HG02885 (cell line): ENCODE measurements around the gene SYCE1L.
"Not testable (repeated sequence)": the region's sequence is repeated elsewhere in the genome, so short reads cannot be mapped to it uniquely, and the experiment has no call there.

ENCODE experiments used
- ATAC-seq: cut with Tn5 transposase; IDR thresholded peaks from one replicate; pipeline ENCODE4 v1.9.1; 2021; ENCODE audit warnings: mild to moderate bottlenecking; ENCODE audit not compliant: unreplicated experiment, poor library complexity

Gene SYCE1L, protein sequence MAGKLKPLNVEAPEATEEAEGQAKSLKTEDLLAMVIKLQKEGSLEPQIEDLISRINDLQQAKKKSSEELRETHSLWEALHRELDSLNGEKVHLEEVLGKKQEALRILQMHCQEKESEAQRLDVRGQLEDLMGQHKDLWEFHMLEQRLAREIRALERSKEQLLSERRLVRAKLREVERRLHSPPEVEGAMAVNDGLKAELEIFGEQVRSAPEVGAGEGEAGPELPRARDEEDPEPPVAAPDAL

DNA sequence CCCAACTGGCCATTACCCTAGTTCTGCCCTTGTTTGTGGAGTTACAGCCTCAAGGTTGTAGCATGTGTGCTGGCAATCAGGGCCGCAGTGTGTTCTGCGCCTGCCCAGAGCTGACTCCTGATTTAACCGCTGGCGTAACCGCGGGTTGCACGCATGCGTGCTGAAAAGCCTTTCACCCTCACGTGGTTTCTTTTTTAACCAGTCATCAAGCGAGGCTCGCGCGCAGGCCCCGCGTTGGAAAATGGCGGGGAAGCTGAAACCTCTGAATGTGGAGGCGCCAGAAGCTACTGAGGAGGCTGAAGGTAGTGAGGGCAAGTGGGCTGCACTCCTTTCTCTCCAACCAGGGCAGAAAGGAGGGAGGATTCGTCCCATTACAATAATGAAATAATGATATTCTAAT, at the start of gene SYCE1L:
Gene SYCE1L (plus strand): TSS at position 198 of the 400 bp plus-strand sequence. CDS start 44 bp downstream, at position 242.
- ATAC-seq = no peak

DNA sequence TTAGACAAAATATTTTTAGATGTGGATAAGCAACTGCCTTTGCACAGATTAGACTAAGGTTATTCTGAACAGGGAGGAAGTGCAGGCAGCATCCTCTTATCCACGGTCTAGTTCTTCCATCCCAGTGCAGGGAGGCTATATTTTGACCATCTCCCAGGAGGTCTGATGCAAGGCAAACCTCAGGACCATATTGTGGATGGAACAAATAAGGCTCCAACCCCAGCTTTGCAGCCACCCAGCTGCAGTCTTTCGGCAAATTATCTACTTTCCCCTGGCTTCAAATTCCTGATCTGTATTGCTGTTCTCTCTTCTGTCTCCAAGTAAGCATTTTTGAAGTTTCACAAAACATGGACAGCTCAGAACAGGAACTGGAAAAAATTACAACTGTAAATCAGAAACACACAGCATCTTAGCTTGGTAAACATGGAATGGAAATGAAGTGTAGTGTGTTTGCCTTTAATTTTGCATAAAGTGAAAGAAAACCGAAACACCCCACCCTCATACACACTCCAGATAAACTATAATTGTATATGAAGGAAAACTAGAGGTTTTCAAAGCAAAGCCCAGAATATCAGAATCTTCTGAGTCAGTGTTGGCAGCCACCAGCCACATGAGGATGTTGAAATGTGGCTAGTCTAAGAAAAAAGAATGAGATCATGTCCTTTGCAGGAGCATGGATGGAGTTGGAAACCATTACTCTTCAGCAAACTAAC, 41.7 kb upstream of the SYCE1L start:
- ATAC-seq = no peak

DNA sequence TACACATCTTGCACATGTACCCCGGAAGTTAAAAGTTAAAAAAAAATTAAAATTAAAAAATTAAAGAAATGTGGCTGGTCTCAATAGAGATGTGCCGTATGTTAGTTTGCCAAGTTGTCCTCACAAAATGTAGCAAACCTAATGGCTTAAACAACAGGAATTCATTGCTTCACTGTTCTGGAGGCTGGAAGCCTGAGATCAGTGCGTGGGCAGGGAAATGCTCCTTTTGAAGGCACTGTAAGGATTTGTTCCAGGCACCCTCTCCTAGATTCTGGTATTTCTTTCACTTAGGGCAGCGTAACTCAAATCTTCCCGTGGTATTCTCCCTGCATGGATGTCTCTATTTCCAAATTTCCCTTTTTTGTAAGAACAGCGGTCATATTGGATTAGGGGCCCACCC, 40.9 kb upstream of the SYCE1L start:
- no peak for ATAC-seq

DNA sequence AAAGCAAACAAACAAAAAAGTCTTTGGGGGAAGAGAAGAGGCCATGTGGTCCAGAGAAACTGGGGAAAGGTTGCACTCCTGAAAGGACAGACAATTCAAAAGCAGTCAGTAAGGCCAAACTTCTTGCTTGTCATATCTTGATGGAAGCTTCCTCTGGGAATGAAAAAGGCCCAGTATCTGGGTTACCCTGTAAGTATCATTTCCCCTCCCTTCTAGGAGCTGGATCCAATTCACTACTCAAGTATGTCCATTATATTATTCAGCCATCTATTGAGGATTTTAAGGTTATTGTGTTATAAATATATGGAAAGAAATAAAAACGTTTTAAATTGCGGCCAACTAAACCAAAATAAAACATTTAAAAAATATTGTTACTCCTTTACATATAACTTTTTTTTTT, 34.2 kb upstream of the SYCE1L start:
- no peak for ATAC-seq

DNA sequence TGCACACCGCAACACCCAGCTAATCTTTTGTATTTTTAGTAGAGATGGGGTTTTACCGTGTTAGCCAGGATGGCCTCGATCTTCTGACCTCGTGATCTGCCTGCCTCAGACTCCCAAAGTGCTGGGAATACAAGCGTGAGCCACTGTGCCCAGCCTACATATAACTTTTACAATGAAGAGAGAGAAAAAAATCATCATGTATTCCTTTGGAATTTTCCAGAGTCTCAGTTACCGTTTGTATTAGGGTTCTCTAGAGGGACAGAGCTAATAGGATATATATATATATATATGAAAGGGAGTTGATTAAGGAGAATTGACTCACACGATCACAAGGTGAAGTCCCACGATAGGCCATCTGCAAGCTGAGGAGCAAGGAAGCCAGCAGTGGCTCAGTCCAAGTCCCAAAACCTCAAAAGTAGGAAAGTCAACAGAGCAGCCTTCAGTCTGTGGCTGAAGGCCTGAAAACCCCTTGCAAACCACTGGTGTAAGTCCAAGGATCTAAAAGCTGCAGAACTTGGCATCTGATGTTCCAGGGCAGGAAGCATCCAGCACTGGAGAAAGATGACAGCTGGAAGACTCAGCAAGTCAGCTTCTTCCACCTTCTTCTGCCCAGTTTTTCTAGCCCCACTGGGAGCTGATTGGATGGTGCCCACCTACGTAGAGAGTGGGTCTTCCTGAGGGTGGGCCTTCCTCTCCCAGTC, 33.5 kb upstream of the SYCE1L start:
- not testable (repeated sequence) for ATAC-seq

DNA sequence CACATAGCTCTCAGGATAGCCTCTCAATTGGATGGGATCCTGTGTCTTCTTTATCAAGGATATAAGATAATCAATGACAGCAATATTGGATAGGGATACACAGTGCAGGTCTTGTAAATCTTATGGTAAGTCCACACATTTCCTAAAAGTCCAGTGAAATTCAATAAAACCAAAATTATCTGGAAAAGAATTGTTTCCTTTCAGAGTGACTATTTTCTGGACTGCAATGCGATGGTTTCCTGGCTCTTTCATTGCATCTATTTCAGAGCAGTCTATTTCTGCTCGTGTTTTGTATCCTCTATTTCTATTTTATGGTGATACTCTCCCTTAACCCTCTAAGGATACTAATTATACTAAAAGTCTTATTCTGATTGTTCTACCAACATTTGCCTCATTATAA, 32.5 kb upstream of the SYCE1L start:
- ATAC-seq = no peak

DNA sequence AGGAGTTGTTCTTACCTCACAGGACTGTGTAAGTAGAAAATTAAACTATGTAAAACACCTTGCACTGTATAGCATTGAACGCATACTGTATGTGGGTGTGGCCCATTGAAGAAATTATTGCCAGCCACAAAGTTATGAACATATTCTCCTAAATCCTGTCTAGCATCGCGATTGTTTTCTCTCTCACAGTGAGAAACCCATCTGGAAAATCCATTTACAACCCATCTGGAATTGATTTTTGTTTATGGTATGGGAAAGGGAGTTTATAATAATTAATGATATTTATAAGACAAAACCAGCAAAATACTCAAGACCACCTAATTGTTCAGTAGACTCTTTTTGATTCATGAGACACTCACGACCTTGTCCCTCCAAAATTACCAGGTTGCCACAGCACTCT, 30.3 kb upstream of the SYCE1L start:
- no peak for ATAC-seq

DNA sequence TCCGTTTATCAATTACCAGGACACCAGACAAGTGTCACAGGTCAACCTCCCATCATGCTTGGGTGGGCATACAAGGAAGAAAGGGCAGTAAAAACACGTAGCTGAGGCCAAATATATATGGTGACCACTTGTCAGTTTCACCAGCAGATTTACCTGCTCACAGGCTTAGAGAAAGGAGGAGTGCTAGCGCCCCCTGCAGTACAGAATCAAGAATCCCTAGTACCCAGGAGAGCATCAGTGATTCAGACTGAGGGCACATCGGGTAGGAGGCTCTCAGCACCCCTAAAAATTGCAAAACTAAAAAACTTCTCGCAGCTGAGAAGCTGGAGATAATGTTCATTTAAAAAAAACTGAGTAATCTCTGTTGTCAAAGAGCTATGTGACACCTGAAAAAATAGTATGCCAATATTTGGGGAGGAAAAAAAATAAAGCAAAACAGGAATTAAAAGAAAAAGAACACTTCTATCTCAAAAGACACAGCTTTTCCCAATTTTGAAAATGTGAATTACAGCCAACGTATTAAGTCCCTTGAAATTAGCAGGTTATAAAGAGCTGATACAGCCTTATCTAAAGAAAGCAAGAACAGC, 29.5 kb upstream of the SYCE1L start:
- ATAC-seq = peak; percentile 77

DNA sequence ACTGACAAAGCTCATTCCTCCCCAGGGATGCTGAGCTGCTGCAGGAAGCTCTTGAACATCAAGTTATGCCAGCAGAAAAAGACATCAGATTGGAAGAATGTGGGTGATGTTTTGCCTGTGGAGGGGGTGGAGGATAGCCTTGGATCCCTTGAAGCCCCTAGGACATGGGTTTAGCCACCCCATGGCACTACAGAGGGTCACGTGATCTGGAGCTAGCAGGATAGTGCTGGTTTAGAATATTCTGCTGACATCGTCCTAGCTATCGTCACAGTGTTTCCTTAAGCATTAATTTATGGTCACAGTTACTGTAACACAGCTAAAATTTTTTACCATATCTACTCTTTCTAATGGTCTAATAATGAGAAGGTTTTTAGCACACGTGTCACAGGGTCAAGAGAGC, 28.4 kb upstream of the SYCE1L start:
- ATAC-seq = no peak

DNA sequence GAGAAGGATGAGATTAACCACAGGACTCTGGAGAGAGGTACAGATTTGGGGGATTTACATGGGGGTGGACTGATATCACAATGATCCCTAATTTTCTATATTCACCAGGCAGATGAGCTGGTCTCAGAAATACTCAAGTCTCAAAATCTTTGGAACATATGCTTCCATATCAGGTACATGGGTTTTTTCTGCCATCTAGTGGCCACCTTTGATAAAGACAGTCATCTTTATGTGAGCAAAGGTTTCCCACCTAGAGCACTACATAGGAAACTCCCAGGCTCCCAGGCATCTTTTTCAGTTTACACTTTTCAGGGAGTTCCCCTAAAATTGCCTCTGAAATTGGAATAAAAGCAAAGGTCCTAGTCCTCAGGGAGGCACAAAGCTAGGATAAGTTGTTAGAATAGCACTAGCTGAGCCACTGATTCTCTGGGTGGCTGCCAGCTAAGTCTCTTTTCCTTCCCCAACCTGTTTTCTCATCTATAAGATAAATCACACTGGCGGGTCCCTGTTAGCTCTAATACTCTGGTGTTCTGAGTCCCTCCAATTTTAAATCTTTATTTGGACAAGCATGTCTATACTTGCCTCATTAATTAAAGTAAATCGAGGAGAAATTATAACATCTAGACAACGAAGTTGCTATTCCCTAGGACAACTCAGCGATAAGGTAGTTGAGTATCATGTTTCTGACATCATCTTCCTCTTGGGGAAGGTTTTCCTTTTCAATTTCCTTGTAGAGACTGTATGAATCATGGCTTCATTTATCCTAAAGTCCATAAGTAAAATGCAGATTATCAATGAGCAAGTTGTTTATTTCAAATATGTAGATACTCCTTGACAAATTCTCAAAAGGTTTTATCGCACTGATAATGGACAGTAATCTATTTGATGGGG, 27.2 kb upstream of the SYCE1L start:
- peak; percentile 89 for ATAC-seq

DNA sequence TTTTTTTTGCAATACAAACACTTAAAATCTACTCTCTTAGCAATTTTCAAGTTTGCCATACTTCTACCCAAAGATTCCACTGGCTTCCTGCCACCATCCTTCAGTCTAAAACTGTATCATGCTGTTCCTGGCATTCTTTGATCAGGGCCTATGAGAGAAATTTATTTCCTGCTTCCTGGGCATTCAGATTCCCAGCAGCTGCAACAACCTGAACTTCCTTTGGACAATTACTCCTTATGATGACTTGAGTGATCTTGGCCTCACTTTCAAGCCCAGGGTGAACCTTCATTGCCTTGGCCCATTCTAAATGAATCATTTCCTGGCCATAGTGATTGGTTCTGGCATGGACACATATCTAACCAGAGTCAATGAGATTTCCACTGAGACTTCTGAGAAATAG, 26.3 kb upstream of the SYCE1L start:
- no peak for ATAC-seq

DNA sequence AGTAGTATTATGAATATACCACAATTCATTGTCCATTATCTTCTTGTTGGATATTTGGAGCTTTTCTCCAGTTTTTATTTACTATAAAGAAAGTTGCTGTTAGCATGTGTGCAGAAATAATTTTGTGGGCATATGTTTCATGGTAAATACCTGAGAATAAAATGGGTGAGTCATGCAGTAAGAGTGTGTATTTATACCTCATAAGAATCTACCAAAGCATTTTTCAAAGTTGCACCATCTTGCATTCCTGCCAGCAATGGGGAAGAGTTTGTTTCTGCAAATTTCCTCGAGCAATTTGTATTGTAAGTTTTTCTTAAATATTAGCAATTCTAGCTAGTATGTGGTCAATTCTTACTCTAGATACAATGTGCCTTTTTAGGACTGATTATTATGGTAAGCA, 16.1 kb upstream of the SYCE1L start:
- ATAC-seq = no peak

DNA sequence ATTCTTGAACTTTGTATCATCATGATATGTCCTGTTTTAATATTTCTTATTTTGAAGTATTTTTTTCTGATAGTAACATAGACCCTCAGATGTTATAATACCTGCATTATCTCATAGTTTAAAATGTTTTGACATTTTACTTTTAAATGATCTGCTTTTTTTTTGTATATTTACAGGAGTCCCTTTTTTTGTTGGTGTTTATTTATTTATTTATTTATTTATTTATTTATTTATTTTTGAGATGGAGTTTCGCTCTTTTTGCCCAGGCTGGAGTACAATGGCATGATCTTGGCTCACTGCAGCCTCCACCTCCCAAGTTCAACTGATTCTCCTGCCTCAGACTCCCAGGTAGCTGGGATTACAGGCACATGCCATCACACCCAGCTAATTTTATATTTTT, 12.9 kb upstream of the SYCE1L start:
- ATAC-seq = not testable (repeated sequence)

DNA sequence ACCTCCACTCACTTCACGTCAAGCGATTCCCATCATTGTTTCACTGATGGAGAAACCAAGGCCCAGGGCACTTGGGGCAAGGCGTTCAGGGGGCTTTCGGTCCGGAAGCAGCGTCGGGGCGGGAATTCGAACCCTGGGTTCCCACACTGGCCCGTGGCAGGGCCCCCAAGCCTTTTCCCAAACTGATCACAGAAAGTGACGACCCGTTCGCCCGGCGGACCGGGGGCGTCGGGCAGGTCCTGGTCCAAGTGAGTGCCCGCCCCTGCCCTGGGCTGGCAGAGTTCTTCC, 9.1 kb upstream of the SYCE1L start:
- ATAC-seq = no peak

DNA sequence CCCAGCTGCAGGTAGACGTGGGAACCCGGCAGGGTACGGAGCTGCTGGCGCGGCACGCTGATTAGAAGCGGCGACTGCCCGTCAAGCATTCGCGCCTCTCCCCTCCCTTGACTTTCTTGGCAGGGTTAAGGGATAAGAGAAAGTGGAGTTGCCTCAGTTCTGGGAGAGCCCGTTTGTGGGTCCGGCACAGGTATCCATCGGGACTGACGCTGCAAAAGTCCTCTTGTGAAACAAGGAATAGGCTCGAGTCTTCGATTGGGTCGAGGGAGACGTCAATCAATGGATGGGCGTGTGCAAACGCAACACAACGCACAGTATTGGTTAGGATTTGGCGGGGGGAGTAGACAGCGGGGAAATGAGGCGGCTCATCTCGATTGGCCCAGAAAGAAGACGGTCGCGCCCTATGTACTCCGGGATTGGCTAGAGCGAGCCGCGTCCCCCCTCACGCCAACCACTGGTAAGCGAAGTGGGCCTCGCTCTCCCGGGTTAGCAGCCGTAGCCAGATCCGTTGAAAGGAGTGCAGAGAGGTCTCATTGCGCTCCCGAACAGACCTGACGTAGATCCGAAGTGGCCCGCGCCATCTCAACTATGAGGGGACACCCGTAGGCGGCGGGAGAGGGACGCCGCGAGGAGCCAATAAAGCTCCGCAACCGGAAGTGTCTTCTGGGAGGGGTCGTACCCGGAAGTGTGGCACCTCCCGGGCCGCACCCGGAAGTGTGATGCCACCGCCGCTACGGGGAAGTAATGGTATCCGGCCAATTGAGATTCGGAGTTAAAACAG, 8.5 kb upstream of the SYCE1L start, which contains the start of gene MON1B:
Gene MON1B (plus strand): TSS at position 713 of the 781 bp plus-strand sequence. CDS start 296 bp downstream, outside the sequence.
- peak; percentile 96 for ATAC-seq

DNA sequence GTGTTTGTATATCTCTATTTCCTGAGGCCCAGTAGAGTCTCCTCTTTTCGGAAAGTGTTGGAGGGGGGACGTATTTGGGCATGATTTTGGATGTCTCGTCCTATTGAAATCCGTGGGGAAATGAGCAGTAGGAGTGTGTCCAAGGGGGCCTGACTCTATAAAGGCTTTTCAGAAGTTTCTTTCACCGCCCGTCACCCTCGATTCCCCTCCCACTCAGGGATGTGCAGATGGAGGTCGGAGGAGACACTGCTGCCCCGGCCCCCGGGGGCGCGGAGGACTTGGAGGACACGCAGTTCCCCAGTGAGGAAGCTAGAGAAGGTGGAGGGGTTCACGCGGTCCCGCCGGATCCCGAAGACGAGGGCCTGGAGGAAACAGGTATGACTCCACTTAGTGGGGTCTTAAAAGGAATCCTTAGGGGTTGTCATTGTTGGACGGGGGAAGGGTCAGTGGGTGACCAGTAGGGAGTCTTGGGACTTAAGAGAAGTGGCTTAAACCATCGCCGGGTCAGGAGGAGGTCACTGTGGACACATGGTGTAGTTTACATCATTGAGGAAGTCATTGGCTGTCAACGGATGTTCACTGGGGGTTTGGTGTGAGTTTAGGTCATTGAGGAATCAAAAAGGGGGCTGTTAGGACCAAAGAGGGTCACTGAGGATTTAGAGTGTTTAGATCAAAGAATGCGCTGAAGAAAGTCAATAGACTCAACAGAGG, 7.8 kb upstream of the SYCE1L start:
- no peak for ATAC-seq

DNA sequence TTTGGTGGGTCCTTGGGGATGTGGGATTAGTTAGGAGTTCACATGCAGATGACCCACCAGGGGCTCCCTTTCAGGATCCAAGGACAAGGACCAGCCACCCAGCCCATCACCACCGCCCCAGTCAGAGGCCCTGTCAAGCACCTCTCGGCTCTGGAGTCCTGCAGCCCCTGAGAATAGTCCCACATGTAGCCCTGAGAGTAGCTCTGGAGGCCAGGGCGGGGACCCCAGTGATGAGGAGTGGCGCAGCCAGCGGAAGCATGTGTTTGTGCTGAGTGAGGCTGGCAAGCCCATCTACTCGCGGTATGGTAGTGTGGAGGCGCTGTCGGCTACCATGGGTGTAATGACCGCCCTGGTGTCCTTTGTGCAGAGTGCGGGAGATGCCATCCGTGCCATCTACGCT, 5.8 kb upstream of the SYCE1L start:
- no peak for ATAC-seq

DNA sequence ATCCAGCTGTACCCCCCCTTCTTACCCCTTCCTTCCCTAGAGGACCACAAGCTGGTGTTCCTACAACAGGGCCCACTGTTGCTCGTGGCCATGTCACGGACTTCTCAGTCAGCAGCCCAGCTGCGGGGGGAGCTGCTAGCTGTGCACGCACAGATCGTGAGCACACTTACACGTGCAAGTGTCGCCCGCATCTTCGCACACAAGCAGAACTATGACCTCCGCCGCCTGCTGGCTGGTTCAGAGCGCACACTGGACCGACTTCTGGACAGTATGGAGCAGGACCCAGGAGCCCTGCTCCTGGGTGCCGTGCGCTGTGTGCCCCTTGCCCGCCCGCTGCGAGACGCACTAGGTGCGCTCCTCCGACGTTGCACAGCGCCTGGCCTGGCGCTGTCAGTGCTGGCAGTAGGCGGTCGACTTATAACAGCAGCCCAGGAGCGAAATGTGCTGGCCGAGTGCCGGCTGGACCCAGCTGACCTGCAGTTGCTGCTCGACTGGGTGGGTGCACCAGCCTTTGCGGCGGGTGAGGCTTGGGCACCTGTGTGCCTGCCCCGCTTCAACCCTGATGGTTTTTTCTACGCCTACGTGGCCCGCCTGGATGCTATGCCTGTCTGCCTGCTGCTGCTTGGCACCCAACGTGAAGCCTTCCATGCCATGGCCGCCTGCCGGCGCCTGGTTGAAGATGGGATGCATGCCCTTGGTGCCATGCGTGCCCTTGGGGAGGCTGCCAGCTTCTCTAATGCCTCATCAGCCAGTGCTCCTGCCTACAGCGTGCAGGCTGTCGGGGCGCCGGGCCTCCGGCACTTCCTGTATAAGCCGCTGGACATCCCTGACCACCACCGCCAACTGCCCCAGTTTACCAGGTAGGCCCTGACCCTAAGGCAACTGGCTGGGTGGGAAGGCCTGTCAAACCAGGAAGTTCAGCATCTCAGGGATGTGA, 4.6 kb upstream of the SYCE1L start:
- ATAC-seq = no peak
